Tibial nerve (tissue), 4 donors: ENCODE data around the gene NSD2.

Source experiments
- CTCF ChIP-seq, 5 experiments: fragments of 200-600 bp in 3 of 5; fragments of 450-650 bp in 2 of 5; sonication (generic) in 3 of 5; IDR thresholded peaks; one replicate each; pipeline ENCODE4 v1.5.1; 2016 to 2019; ENCODE audit warnings: antibody characterized with exemption in 5 of 5, mild to moderate bottlenecking in 3 of 5, moderate library complexity in 2 of 5
- EP300 ChIP-seq, 2 donors: sonication (generic); formaldehyde crosslinking; IDR thresholded peaks; one replicate each; pipeline ENCODE4 v1.6.1; 2017; ENCODE audit warnings: antibody characterized with exemption in 2 of 2, mild to moderate bottlenecking in 1 of 2
- POLR2A ChIP-seq, 2 donors: fragments of 450-650 bp; IDR thresholded peaks; one replicate each; pipeline ENCODE4 v1.6.1; 2017; ENCODE audit warnings: antibody characterized with exemption in 2 of 2, mild to moderate bottlenecking in 2 of 2, moderate library complexity in 2 of 2

GRCh38 chr4:1948232-1948631, 77.0 kb downstream of the NSD2 start:
- no peak for TF ChIP-seq CTCF (IDR thresholded peaks at IDR 0.05)
- no peak for TF ChIP-seq POLR2A (IDR thresholded peaks at IDR 0.05)
- no peak for TF ChIP-seq EP300 (IDR thresholded peaks at IDR 0.05)
